ENCODE results near the gene NMT2. TPM values are rescaled to one million over a fixed set of nuclear protein-coding genes. Genes with fewer than 3 reads are reported as not detected.

The NMT2 gene
- polyA plus RNA-seq, 2 of the 4 experiments (the other 2 are of a cell fraction), result 14.7 to 19.6 TPM

GRCh38 chr10:15103513-15103912, 65.0 kb downstream of the NMT2 start (continued):
- TF ChIP-seq, protein P1, sequence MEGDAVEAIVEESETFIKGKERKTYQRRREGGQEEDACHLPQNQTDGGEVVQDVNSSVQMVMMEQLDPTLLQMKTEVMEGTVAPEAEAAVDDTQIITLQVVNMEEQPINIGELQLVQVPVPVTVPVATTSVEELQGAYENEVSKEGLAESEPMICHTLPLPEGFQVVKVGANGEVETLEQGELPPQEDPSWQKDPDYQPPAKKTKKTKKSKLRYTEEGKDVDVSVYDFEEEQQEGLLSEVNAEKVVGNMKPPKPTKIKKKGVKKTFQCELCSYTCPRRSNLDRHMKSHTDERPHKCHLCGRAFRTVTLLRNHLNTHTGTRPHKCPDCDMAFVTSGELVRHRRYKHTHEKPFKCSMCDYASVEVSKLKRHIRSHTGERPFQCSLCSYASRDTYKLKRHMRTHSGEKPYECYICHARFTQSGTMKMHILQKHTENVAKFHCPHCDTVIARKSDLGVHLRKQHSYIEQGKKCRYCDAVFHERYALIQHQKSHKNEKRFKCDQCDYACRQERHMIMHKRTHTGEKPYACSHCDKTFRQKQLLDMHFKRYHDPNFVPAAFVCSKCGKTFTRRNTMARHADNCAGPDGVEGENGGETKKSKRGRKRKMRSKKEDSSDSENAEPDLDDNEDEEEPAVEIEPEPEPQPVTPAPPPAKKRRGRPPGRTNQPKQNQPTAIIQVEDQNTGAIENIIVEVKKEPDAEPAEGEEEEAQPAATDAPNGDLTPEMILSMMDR (IDR thresholded peaks at IDR 0.05), result no peak
- no peak for TF ChIP-seq ZC3H11A (IDR thresholded peaks at IDR 0.05)
- no peak for TF ChIP-seq CEBPB (IDR thresholded peaks at IDR 0.05)
- no peak for TF ChIP-seq RAD21 (conservative IDR thresholded peaks at IDR 0.05 in 1 of 2, IDR thresholded peaks at IDR 0.05 in 1 of 2)
- TF ChIP-seq TFCP2L1 (CRISPR knock-in tag; IDR thresholded peaks at IDR 0.05), result no peak
- no peak for TF ChIP-seq ATOH8 (CRISPR knock-in tag; IDR thresholded peaks at IDR 0.05; ENCODE audit: low read depth)

DNA sequence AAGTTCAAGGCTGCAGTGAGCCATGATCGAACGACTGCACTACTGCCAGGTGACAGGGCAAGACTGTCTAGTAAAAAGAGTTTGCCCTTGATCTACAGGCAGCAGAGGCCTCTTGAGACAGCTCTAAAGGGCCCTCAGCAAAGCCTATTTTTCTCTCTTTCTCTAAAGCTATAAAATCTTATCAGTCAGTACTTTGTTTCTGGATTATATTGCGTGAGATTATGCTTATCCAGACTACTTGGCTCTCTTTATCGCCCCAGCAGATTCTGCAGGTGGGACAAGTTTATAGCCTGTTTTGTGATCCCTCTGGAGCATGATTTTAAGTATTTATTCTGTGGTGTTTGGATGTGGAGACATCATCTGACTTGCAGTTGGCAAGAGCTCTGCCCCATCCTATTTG, 68.6 kb downstream of the NMT2 start:
- H3K27ac ChIP-seq, result no peak overlapping the region
- peaks cover 23% of the 10 kb centered on the region; the same call in 2 of the 3 replicates for H3K4me1 ChIP-seq
- H3K4me3 ChIP-seq, result no peak overlapping the region
- DNase-seq (ENCODE audit: low read depth in 1 of 2, low spot score in 1 of 2) (no peak), ATAC-seq (no peak), FAIRE-seq (no peak)
- H3K9me3 ChIP-seq, result no peaks in the 10 kb centered on the region
- POLR2A ChIA-PET, result no interaction called here
- WGBS (ENCODE audit: missing lambda C conversion rate), result 95% methylated on average over 4 of the region's 4 CpGs
- TF ChIP-seq POLR2AphosphoS2 (conservative IDR thresholded peaks at IDR 0.05; ENCODE audit: low read length) (no peak), BHLHE40 (IDR thresholded peaks at IDR 0.05; ENCODE audit: low read depth, low read length) (no peak), HEYL (CRISPR knock-in tag; IDR thresholded peaks at IDR 0.05) (no peak), JUNB (IDR thresholded peaks at IDR 0.05) (no peak), NR3C1 (IDR thresholded peaks at IDR 0.05) (no peak), ATOH8 (CRISPR knock-in tag; IDR thresholded peaks at IDR 0.05; ENCODE audit: low read depth) (no peak), HDAC2 (IDR thresholded peaks at IDR 0.05) (no peak), HOXB13 (CRISPR knock-in tag; IDR thresholded peaks at IDR 0.05; ENCODE audit: low read depth) (no peak), GATA3 (IDR thresholded peaks at IDR 0.05; ENCODE audit: borderline replicate concordance) (no peak), HES2 (IDR thresholded peaks at IDR 0.05) (no peak), RFX5 (IDR thresholded peaks at IDR 0.05) (no peak), EP300 (IDR thresholded peaks at IDR 0.05) (no peak), USF2 (IDR thresholded peaks at IDR 0.05) (no peak), RARB (CRISPR knock-in tag; IDR thresholded peaks at IDR 0.05) (no peak), RCOR1 (IDR thresholded peaks at IDR 0.05; ENCODE audit: low read depth, low read length) (no peak), PBX3 (IDR thresholded peaks at IDR 0.05) (no peak)
- TF ChIP-seq, protein P2, sequence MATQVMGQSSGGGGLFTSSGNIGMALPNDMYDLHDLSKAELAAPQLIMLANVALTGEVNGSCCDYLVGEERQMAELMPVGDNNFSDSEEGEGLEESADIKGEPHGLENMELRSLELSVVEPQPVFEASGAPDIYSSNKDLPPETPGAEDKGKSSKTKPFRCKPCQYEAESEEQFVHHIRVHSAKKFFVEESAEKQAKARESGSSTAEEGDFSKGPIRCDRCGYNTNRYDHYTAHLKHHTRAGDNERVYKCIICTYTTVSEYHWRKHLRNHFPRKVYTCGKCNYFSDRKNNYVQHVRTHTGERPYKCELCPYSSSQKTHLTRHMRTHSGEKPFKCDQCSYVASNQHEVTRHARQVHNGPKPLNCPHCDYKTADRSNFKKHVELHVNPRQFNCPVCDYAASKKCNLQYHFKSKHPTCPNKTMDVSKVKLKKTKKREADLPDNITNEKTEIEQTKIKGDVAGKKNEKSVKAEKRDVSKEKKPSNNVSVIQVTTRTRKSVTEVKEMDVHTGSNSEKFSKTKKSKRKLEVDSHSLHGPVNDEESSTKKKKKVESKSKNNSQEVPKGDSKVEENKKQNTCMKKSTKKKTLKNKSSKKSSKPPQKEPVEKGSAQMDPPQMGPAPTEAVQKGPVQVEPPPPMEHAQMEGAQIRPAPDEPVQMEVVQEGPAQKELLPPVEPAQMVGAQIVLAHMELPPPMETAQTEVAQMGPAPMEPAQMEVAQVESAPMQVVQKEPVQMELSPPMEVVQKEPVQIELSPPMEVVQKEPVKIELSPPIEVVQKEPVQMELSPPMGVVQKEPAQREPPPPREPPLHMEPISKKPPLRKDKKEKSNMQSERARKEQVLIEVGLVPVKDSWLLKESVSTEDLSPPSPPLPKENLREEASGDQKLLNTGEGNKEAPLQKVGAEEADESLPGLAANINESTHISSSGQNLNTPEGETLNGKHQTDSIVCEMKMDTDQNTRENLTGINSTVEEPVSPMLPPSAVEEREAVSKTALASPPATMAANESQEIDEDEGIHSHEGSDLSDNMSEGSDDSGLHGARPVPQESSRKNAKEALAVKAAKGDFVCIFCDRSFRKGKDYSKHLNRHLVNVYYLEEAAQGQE (IDR thresholded peaks at IDR 0.05), result no peak
- CTCF ChIA-PET, result interaction anchor here (0.6 to 1.5 kb wide), 2 partner anchors 272 to 550 kb away, joined by 3 to 5 read pairs; partner anchors contain the start of gene FAM171A1
- peak overlapping the region; percentile 92; the same call in 2 of the 3 replicates for H3K4me2 ChIP-seq
